ENCODE measurements around the gene AKR1D1.
A peak's percentile ranks its signal among the peaks of the same experiment; 100 is the strongest.
"Not testable (repeated sequence)": the region's sequence is repeated elsewhere in the genome, so short reads cannot be mapped to it uniquely, and the experiment has no call there.

Gene AKR1D1

DNA sequence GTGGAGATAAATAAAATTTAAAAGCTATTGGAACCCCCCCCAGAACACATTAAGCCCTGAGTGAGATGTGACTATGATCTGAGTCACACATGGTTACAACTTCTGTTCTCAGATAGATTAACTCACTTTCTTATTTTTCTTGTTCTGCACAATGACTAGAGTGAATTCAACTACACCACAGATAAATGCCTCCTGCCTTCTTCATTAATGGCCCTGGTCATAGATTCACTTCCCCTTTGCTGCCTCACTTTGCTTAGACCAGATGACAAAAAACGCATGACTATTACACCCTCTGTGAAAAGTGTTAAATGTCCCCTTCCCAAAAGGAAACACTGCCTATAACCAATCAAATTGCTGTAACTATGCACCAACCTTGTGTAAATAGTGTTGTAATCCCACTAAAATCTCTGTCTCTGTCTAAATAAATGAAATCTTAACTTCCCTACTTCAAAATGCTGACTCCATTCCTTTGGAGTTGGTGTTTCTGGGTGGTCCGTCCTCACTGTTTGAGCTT is 49.4 kb downstream of the AKR1D1 start:
- peak; percentile 93 for DNase-seq

- DNase-seq = no peak
These were observed 50.7 kb downstream of the AKR1D1 start for GRCh38 chr7:138126928-138127327.

- no peak for DNase-seq
These were observed 51.7 kb downstream of the AKR1D1 start for GRCh38 chr7:138127996-138128395.

DNA sequence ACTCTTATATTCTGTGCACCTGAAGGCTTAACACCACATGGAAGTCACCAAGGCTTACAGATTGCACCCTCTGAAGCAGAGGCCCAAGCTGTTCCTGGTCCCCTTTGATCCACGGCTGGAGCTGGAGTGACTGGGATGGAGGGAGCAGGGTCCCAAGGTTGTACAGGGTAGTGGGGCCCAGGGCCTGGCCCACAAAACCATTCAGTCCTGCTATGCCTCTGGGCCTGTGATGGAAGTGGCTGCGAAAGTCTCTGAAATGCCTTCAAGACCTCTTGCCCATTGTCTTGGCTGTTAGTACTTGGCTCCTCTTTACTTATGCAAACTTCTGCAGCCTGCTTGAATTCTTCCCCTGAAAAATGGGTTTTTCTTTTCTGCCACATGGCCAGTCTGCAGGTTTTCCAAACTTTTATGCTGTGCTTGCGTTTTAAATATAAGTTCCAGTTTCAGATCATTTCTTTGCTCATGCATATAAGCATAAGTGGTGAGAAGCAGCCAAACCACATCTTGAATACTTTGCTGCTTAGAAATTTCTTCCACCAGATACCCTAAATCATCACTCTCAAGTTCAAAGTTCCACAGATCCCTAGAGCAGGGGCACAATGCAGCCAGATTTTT is 53.4 kb downstream of the AKR1D1 start:
- DNase-seq = no peak

- DNase-seq = peak; percentile 28
These were observed 61.3 kb downstream of the AKR1D1 start for GRCh38 chr7:138137423-138138171.

DNA sequence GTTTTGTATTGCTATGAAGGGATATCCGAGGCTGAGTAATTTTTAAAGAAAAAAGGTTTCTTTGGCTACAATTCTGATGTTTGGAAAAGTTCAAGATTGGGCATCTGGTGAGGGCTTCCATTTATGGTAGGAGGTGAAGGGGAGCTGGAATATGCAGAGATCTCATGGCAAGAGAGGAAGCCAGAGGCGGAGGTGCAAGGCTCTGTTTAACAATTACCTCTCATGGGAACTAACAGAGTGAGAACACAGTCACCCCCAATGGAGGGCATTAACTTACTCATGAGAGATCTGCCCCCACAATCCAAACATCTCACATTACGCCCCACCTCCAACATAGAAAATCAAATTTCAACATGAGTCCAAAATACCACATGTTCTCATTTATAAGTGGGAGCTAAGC is 62.0 kb downstream of the AKR1D1 start:
- no peak for DNase-seq

GRCh38 chr7:138142583-138143201 is 66.4 kb downstream of the AKR1D1 start:
- no peak for DNase-seq

GRCh38 chr7:138144958-138145357 is 68.7 kb downstream of the AKR1D1 start:
- no peak for DNase-seq

DNA sequence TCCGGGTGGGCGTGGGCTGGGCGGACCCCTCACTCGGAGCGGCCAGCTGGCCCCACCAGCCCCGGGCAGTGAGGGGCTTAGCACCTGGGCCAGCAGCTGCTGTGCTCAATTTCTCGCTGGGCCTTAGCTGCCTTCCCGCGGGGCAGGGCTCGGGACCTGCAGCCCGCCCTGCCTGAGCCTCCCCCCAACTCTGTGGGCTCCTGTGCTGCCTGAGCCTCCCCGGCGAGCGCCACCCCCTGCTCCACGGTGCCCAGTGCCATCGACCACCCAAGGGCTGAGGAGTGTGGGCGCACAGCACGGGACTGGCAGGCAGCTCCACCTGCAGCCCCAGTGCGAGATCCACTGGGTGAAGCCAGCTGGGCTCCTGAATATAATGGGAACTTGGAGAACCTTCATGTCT is 70.0 kb downstream of the AKR1D1 start:
- not testable (repeated sequence) for DNase-seq

- DNase-seq = not testable (repeated sequence)
These were observed 70.8 kb downstream of the AKR1D1 start for GRCh38 chr7:138146757-138147734.

GRCh38 chr7:138151731-138152577 is 75.7 kb downstream of the AKR1D1 start:
- DNase-seq = no peak

GRCh38 chr7:138154661-138155060 is 78.4 kb downstream of the AKR1D1 start:
- no peak for DNase-seq

DNA sequence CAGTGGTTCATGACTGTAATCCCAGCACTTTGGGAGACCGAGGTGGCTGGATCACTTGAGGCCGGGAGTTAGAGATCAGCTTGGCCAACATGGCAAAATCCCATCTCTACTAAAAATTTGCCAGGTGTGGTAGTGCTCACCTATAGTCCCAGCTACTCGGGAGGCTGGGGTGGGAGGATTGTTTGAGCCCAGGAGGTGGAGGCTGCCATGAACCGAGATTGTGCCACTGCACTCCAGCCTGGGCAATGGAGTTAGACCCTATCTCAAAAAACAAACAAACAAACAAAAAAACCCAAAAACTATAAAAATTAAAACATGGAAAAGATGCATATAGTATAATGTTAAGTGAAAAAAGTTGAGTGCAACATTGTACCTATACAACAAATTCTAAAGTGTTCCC is 81.4 kb downstream of the AKR1D1 start:
- no peak for DNase-seq

GRCh38 chr7:138158739-138159528 is 82.7 kb downstream of the AKR1D1 start:
- DNase-seq = no peak

DNA sequence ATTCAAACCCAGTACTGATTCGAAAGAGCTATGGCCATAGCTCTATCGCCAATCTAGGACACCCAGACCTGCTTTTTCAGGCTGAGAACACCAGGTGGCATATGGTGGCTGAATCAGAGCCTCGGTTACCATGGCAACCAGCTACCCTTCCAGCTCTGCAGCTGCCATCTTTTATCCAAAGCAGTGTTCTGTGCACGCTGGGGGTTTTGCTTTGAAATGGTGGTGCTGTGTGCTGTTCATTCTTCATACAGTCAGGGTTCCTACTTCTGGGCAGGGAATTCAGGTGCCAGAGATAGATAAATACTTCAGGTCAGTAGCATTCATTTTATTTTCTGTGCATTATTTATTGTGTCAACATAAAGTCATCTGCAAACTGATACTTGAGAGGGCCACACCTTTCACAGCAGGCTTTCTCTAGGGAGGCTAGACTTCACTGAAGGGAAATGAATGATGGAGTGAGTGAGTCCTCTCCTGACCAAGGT is 85.4 kb downstream of the AKR1D1 start:
- DNase-seq = peak; percentile 88

DNA sequence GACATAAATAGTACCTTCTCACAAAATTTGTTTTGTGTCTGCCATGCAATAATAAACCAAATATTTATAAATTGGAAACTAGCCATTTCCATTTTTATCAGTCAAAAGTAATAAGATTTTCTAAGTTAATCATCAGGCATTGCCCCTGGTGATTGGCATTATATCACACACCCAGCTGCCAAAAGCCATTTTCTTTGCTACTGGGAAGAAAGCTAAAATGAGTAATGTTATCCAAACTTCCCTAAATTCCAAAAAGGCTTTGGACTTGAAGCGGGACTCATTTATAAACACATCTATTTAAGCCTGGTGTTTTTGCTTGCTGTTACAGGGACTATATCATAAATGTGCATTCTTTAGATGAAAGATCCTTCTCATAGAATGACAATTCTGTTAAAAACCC is 86.0 kb downstream of the AKR1D1 start:
- no peak for DNase-seq

DNA sequence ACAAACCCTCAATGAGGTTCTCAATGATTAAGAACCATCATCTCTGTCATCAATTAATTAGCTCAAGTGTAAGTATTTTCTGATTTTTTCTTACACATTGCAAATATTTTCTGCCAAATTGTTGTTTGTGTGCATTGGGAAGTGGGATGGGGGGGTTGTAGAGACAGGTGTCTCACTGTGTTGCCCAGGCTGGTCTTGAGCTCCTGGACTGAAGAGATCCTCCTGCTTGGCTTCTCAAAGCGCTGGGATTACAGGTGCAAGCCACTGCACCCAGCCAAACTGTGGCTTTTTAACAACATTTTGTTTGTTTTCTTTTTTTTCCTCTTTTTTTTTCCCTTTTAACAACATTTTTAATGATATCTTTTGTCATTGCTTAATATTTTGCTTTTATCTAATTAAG is 87.5 kb downstream of the AKR1D1 start:
- no peak for DNase-seq

GRCh38 chr7:138164804-138165203 is 88.5 kb downstream of the AKR1D1 start:
- no peak for DNase-seq

- no peak for DNase-seq
These were observed 90.4 kb downstream of the AKR1D1 start for GRCh38 chr7:138166681-138167080.

DNA sequence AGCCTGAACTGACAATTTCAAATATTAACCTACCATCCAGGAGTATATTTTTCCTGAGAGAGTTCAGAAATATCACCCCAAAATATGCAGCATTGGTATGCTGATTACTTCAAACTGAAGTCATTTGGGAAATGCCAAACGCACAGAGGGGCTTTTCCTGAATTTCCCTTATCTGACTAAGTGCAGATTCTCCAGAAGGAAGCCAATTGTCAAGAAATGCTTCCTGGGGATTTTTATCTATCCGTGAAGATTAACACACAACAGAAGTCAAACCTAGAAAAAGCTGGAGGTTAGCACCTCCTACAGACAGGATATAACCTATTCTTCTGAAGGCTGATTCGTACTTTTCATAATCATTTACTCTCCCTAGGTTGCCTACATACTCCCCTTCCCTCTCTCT is 91.0 kb downstream of the AKR1D1 start:
- DNase-seq = peak; percentile 14

GRCh38 chr7:138167869-138168296 is 91.6 kb downstream of the AKR1D1 start:
- no peak for DNase-seq

Measured in suppressor macrophage treated with lipopolysaccharide for 4 hours (primary cell).